GM18907 (cell line): ENCODE measurements around the gene DRC1.

Experiments
- ATAC-seq: cut with Tn5 transposase; IDR thresholded peaks from one replicate; pipeline ENCODE4 v1.9.1; 2021; ENCODE audit warnings: mild to moderate bottlenecking, moderate library complexity; ENCODE audit not compliant: unreplicated experiment

The DRC1 gene

GRCh38 chr2:26475832-26476501, 74.2 kb downstream of the DRC1 start:
- ATAC-seq = no peak

- ATAC-seq = no peak
These were observed 75.6 kb downstream of the DRC1 start for GRCh38 chr2:26477126-26477910.

GRCh38 chr2:26477911-26478253, 76.2 kb downstream of the DRC1 start, which contains the start of gene OTOF:
OTOF (minus strand) TSS chr2:26478124.
- no peak for ATAC-seq

- no peak for ATAC-seq
These were observed 76.6 kb downstream of the DRC1 start for GRCh38 chr2:26478366-26478765.

- ATAC-seq = no peak
These were observed 77.5 kb downstream of the DRC1 start for GRCh38 chr2:26479131-26479788.

- no peak for ATAC-seq
These were observed 78.3 kb downstream of the DRC1 start for GRCh38 chr2:26479789-26480565.

- ATAC-seq = no peak
These were observed 79.1 kb downstream of the DRC1 start for GRCh38 chr2:26480566-26481423.

GRCh38 chr2:26481706-26482105, 80.0 kb downstream of the DRC1 start:
- no peak for ATAC-seq

GRCh38 chr2:26482211-26483026, 80.7 kb downstream of the DRC1 start:
- no peak for ATAC-seq

- ATAC-seq = no peak
These were observed 81.3 kb downstream of the DRC1 start for GRCh38 chr2:26483027-26483326.

GRCh38 chr2:26483516-26483915, 81.8 kb downstream of the DRC1 start:
- ATAC-seq = no peak

- ATAC-seq = no peak
These were observed 82.3 kb downstream of the DRC1 start for GRCh38 chr2:26483957-26484565.

GRCh38 chr2:26484579-26484978, 82.9 kb downstream of the DRC1 start:
- no peak for ATAC-seq

GRCh38 chr2:26485099-26485498, 83.4 kb downstream of the DRC1 start:
- ATAC-seq = no peak

- no peak for ATAC-seq
These were observed 84.2 kb downstream of the DRC1 start for GRCh38 chr2:26485725-26486418.

GRCh38 chr2:26486789-26487188, 85.1 kb downstream of the DRC1 start:
- no peak for ATAC-seq

GRCh38 chr2:26487192-26487591, 85.5 kb downstream of the DRC1 start:
- ATAC-seq = no peak

GRCh38 chr2:26488463-26489212, 86.9 kb downstream of the DRC1 start:
- no peak for ATAC-seq
